Astrocyte (in vitro differentiated cells and primary cell): ENCODE data around the gene LZTFL1.

Experiments
- EZH2 ChIP-seq: IDR thresholded peaks from 2 replicates; pipeline ENCODE4 v1.6.1; 2012; ENCODE audit warnings: mild to moderate bottlenecking, low read length, inconsistent platforms; ENCODE audit not compliant: insufficient read depth
- TF ChIP-seq, protein P1 (sequence below): IDR thresholded peaks from 2 replicates; pipeline ENCODE4 v1.5.1; 2011; ENCODE audit warnings: low read depth, mild to moderate bottlenecking, inconsistent platforms, low read length, moderate library complexity; ENCODE audit not compliant: insufficient read depth

DNA sequence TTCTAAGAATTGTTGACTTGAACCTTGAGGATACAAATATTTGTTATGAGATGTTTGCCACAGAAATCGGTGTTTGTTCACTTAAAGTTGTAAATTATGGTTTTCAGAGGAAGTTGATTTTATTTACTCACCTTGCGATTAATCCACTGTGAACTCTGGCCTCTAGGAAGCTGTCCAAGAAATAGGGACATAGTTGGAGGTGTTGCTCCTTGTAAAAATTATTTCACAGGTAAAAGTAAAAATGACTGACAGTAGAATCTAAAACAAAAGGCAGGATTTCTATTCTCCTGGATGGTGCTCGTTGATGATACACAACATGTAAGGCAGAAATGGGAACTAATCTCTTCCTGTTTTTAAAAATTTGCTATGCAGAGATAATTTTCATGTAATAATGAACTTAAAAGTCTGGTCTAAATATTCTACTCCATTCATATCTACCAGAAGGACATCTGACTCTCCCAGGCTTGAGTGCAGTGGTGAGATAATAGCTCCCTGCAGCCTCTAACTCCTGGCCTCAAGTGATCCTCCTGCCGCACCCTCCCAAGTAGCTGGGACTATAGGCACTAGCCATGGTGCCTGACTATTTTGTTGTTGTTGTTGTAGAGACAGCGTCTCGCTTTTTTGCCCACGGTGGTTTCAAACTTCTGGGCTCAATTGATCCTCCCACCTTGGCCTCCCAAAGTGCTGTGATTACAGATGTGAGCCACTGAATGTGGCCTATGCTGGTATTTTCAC lies 17.1 kb upstream of the LZTFL1 start:
- TF ChIP-seq, protein P1, sequence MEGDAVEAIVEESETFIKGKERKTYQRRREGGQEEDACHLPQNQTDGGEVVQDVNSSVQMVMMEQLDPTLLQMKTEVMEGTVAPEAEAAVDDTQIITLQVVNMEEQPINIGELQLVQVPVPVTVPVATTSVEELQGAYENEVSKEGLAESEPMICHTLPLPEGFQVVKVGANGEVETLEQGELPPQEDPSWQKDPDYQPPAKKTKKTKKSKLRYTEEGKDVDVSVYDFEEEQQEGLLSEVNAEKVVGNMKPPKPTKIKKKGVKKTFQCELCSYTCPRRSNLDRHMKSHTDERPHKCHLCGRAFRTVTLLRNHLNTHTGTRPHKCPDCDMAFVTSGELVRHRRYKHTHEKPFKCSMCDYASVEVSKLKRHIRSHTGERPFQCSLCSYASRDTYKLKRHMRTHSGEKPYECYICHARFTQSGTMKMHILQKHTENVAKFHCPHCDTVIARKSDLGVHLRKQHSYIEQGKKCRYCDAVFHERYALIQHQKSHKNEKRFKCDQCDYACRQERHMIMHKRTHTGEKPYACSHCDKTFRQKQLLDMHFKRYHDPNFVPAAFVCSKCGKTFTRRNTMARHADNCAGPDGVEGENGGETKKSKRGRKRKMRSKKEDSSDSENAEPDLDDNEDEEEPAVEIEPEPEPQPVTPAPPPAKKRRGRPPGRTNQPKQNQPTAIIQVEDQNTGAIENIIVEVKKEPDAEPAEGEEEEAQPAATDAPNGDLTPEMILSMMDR: no peak
- TF ChIP-seq EZH2: no peak
